ENCODE data around the gene PCDHGB7.
"Not testable (repeated sequence)": the region's sequence is repeated elsewhere in the genome, so short reads cannot be mapped to it uniquely, and the experiment has no call there.

PCDHGB7 gene

GRCh38 chr5:141417494-141418172, at the start of gene PCDHGB7:
TSS of gene PCDHGB7 (plus strand) at chr5:141417677. CDS start at chr5:141417860, 183 bp downstream.
- DNase-seq (ENCODE audit: low read depth in 1 of 2, low spot score in 1 of 2), result not testable (repeated sequence)

GRCh38 chr5:141369994-141370848, 47.3 kb upstream of the PCDHGB7 start, which contains the start of gene PCDHGB3:
TSS of gene PCDHGB3 (plus strand) at chr5:141370242. CDS start at chr5:141370395, 153 bp downstream.
- no peak for DNase-seq (ENCODE audit: low read depth in 1 of 2, low spot score in 1 of 2)

GRCh38 chr5:141371572-141372475, 45.7 kb upstream of the PCDHGB7 start:
- no peak for DNase-seq (ENCODE audit: low read depth in 1 of 2, low spot score in 1 of 2)

- no peak for DNase-seq (ENCODE audit: low read depth in 1 of 2, low spot score in 1 of 2)
Measured at GRCh38 chr5:141373673-141374317, 43.7 kb upstream of the PCDHGB7 start, which contains the start of gene PCDHGA6. TSS of gene PCDHGA6 (plus strand) at chr5:141373891. CDS start at chr5:141374084, 193 bp downstream.

GRCh38 chr5:141374627-141375026, 42.9 kb upstream of the PCDHGB7 start:
- DNase-seq (ENCODE audit: low read depth in 1 of 2, low spot score in 1 of 2), result no peak

GRCh38 chr5:141375444-141376155, 41.9 kb upstream of the PCDHGB7 start:
- not testable (repeated sequence) for DNase-seq (ENCODE audit: low read depth in 1 of 2, low spot score in 1 of 2)

- no peak for DNase-seq (ENCODE audit: low read depth in 1 of 2, low spot score in 1 of 2)
Measured at GRCh38 chr5:141382469-141383294, 34.8 kb upstream of the PCDHGB7 start, which contains the start of gene PCDHGA7. TSS of gene PCDHGA7 (plus strand) at chr5:141382742. CDS start at chr5:141382900, 158 bp downstream.

GRCh38 chr5:141383345-141383744, 34.1 kb upstream of the PCDHGB7 start:
- no peak for DNase-seq (ENCODE audit: low read depth in 1 of 2, low spot score in 1 of 2)

GRCh38 chr5:141384471-141385267, 32.8 kb upstream of the PCDHGB7 start:
- DNase-seq (ENCODE audit: low read depth in 1 of 2, low spot score in 1 of 2), result no peak

- not testable (repeated sequence) for DNase-seq (ENCODE audit: low read depth in 1 of 2, low spot score in 1 of 2)
Measured at GRCh38 chr5:141387557-141388311, 29.7 kb upstream of the PCDHGB7 start, which contains the start of gene PCDHGB4. TSS of gene PCDHGB4 (plus strand) at chr5:141387698. CDS start at chr5:141387885, 187 bp downstream.

- DNase-seq (ENCODE audit: low read depth in 1 of 2, low spot score in 1 of 2), result no peak
Measured at GRCh38 chr5:141388661-141389060, 28.8 kb upstream of the PCDHGB7 start.

- no peak for DNase-seq (ENCODE audit: low read depth in 1 of 2, low spot score in 1 of 2)
Measured at GRCh38 chr5:141389153-141390042, 28.1 kb upstream of the PCDHGB7 start.

- no peak for DNase-seq (ENCODE audit: low read depth in 1 of 2, low spot score in 1 of 2)
Measured at GRCh38 chr5:141392429-141393198, 24.9 kb upstream of the PCDHGB7 start, which contains the start of gene PCDHGA8. TSS of gene PCDHGA8 (plus strand) at chr5:141392633. CDS start at chr5:141392814, 181 bp downstream.

- no peak for DNase-seq (ENCODE audit: low read depth in 1 of 2, low spot score in 1 of 2)
Measured at GRCh38 chr5:141393267-141393666, 24.2 kb upstream of the PCDHGB7 start.
